GM10266 (cell line): ENCODE measurements around the gene CGB3.
"Not testable (repeated sequence)": the region's sequence is repeated elsewhere in the genome, so short reads cannot be mapped to it uniquely, and the experiment has no call there.

Experiments used
- DNase-seq: peaks from one replicate; pipeline ENCODE4 v3.0.0; 2012; ENCODE audit errors: extremely low spot score
- TF ChIP-seq, protein P1 (sequence below): IDR thresholded peaks from 2 replicates; pipeline ENCODE4 v1.5.1; 2012; ENCODE audit warnings: mild to moderate bottlenecking, low read depth; ENCODE audit not compliant: control insufficient read depth, insufficient read depth; ENCODE audit errors: missing control alignments

CGB3 gene

DNA sequence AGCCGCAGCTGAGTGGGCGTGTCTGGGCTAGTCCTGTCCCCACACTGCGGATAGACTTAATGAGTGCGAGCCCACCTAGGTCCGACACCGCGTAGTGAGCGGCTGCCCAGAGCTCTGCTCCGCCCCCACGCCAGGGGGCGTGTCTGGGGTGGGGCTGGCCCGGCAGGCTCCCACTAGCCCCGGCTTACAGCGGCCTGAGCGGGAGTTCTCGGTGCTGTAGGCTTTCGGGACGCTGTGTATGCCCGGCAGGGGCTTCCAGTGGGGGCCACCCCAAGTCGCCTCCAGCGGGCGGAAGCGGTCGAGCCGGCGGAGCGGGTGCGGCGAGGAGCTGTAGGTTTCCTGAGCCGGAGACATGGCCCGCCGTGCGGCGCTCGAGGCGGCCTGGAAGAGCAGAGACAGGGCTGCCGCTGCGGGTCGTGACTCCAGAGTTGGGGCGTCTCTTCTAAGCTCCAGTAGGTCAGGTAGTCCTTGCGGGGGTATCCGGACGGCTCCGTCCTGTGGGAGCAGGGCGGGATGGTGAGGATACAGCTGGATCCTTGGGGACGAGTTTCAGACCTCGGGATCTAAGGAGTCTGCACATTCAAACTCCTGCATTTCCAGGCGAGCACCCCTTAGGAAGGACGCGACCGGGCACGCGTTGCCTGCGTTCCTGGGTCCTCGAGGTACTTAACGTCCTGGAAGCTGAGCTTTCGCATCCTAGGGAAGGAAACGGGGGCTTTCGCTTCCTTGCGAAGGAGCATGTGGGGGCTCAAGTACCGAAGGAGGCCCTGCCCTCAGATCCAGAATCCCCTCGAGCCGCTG, 32.2 kb upstream of the CGB3 start:
- TF ChIP-seq, protein P1, sequence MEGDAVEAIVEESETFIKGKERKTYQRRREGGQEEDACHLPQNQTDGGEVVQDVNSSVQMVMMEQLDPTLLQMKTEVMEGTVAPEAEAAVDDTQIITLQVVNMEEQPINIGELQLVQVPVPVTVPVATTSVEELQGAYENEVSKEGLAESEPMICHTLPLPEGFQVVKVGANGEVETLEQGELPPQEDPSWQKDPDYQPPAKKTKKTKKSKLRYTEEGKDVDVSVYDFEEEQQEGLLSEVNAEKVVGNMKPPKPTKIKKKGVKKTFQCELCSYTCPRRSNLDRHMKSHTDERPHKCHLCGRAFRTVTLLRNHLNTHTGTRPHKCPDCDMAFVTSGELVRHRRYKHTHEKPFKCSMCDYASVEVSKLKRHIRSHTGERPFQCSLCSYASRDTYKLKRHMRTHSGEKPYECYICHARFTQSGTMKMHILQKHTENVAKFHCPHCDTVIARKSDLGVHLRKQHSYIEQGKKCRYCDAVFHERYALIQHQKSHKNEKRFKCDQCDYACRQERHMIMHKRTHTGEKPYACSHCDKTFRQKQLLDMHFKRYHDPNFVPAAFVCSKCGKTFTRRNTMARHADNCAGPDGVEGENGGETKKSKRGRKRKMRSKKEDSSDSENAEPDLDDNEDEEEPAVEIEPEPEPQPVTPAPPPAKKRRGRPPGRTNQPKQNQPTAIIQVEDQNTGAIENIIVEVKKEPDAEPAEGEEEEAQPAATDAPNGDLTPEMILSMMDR, result peak; percentile 8
- peak; percentile 87 for DNase-seq

DNA sequence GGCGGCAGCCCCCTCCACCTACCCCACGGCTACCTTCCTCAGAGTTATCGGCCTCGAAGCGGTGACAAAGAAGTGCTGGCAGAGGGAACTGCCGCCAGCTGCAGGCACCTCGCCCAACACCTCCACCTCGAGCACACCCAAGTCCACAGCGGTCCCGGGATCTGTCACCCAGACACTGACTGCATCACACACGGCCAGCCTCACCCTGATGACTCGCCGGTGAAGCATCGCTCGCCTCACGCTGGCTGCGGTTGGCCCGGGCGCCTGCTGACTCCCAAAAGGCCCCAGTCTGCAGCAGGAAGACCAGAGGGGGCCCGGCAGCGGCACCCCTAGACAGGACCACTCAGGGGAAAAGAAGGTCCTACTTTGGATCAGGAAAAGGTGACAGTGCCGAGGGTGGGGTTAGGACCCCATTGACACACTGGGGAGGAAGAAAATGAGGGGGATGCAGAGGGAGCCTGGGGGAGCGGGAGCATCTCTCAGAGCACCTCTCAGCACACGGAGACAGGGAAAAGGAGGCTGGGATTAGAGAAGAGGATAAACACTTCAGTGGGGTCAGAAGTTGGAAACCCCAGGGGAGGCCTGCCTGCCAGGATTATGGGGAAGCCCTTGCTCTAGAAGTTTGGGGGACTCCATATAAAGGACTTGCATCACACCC, 26.4 kb upstream of the CGB3 start:
- DNase-seq, result not testable (repeated sequence)

DNA sequence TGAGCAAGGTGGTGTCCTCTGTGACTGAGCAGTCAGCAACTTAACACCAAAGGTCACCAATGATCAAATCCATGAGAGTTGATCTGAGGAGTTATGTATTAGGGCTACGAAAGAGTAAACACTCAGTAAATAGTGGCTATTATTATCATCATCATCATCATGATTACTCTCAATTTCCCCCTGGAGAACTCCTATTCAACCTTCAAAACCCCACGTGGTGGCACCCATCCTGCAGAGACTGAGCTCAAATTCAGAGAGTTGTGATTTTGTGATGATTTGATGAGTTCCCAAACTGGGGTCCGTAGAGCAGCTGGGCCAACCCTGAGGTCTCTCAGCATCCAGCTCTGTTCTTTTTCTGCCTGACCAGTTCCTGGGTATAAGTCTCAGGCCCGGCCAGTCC, 25.7 kb upstream of the CGB3 start:
- DNase-seq, result not testable (repeated sequence)

DNA sequence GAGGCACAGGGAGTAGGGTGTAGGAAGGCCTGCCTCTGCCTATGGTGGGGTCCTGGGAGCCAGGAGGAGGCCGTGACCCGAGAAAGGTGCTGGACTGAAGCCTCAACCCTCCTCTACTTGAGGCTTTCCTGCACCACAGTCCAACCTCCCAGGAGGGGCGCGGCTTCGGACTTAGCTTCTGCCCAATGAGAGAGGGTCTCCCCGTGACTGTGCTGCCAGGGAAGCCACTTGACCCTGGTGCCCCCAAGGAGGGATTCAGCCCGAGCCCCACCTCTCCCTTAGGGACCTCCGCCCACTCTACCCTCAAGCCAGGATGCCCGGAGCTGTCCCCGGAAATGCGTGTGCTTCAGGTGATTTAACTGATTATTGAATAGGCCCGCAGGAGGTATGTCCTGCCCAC, 24.9 kb upstream of the CGB3 start, which contains the start of gene CGB8:
Gene CGB8 (minus strand): TSS at position 101 of the 400 bp plus-strand sequence. CDS start 372 bp downstream, outside the sequence.
- DNase-seq, result not testable (repeated sequence)

GRCh38 chr19:49043548-49043947, 19.4 kb upstream of the CGB3 start, which contains the start of gene CGB5:
TSS of gene CGB5 (plus strand) at chr19:49043848. CDS start at chr19:49044210, 362 bp downstream.
- DNase-seq, result not testable (repeated sequence)

GRCh38 chr19:49042666-49043065, 18.5 kb upstream of the CGB3 start:
- DNase-seq, result not testable (repeated sequence)

DNA sequence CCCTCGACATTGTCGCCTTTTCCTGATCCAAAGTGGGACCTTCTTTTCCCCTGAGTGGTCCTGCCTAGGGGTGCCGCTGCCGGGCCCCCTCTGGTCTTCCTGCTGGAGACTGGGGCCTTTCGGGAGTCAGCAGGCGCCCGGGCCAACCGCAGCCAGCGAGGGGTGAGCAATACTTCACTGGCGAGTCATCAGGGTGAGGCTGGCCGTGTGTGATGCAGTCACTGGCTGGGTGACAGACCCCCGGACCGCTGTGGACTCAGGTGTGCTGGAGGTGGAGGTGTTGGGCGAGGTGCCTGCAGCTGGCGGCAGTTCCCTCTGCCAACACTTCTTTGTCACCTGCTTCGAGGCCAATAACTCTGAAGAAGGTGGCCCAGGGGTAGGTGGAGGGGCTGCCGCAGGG, 18.0 kb upstream of the CGB3 start:
- DNase-seq, result no peak
- TF ChIP-seq, protein P1, result no peak

DNA sequence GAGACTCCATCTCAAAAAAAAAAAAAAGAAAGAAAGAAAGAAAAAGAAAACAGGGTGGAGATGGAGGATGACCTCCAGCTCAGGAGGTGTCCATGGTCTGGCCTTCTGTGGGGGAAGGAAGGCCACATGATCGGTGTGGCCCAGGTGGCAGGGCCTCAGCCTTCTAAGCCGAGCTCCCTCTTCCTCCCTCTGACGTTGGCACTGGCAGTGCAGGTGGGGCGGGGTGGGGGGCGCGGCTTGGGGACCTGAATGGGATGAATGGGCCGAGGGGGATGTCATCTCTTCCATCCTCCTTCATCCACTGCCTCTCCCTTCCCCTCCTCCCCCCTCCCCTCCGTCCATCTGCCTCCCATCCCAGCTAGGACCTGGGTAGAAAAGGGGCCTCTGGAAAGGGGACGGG, 15.6 kb upstream of the CGB3 start:
- not testable (repeated sequence) for DNase-seq

- not testable (repeated sequence) for DNase-seq
Observed at GRCh38 chr19:49038557-49039276, 14.6 kb upstream of the CGB3 start.

GRCh38 chr19:49038111-49038510, 14.0 kb upstream of the CGB3 start:
- not testable (repeated sequence) for DNase-seq

DNA sequence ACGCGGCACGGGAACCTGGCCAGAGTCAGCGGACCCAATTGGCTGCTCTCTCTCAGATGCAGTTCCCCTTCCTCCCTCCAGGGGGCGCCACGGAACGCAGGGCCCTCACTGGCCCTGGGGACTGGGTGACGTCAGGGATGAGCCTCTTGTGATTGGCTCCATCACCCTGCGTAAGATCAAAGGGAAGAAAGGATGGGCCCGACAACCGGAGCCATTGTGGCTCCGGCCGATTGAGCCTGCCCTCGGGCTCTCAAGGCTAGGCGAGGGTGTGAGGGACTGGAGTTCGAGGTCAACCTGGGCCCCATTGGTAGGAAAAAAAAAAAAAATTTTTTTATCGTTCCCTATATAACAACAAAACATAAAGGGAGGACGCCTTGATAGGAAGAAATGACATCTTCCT, 12.7 kb upstream of the CGB3 start, which contains the start of gene CGB1:
Gene CGB1 (minus strand): TSS at position 81 of the 400 bp plus-strand sequence. CDS start 184 bp downstream, outside the sequence.
- DNase-seq, result peak; percentile 30
- TF ChIP-seq, protein P1, result peak; percentile 49
